Kidney glomerular epithelial cell (primary cell): ENCODE results near the gene GATD1.
"Not testable (repeated sequence)": the region's sequence is repeated elsewhere in the genome, so short reads cannot be mapped to it uniquely, and the experiment has no call there.

Source experiments
- DNase-seq: peaks from one replicate; lab custom pipeline; 2025; lab: John Stamatoyannopoulos, UW

Gene GATD1

DNA sequence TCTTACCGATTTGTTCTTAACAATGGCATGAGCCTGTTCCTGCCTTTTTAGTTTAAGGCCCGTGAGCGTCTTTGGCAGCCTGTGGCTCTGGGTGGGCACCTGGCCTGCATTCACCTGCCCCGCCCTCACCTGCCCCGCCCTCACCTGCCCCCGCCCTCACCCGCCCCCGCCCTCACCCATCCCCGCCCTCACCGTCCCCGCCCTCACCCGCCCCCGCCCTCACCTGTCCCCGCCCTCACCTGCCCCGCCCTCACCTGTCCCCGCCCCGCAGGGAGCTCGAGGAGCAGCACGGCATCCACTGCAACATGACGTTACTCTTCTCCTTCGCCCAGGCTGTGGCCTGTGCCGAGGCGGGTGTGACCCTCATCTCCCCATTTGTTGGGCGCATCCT lies 14.2 kb downstream of the GATD1 start:
- DNase-seq: no peak

DNA sequence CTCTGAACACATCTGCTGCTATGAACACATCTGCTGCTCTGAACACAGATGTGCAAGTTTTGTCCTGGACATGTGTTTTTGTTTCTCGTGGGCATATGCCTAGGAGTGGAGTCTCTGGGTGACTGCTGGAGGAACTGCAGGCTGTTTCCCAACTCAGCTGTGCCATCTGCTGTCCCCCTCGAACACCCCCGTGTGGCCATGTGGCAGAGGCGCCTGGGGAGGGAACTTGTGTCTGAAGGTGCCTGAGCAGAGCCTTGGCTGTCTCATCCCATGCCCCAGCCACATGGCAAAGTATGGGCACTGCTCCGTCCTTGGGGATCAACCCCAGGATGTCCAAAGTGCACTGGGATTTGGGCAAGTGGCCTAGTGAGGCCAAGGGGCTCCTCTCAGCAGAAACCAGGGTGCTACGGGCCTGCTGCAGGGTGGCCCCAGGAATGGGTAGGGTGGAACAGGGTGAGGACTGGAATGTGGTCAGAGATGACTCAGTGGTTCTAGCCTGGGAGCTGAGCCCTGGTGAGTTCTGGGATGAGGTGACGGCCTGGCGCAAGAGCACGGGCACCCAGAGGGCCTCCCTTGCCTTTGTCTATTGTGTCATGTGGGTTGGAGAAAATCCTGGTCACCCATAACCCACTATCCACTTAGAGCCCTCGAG lies 14.7 kb downstream of the GATD1 start:
- DNase-seq: peak; percentile 27

DNA sequence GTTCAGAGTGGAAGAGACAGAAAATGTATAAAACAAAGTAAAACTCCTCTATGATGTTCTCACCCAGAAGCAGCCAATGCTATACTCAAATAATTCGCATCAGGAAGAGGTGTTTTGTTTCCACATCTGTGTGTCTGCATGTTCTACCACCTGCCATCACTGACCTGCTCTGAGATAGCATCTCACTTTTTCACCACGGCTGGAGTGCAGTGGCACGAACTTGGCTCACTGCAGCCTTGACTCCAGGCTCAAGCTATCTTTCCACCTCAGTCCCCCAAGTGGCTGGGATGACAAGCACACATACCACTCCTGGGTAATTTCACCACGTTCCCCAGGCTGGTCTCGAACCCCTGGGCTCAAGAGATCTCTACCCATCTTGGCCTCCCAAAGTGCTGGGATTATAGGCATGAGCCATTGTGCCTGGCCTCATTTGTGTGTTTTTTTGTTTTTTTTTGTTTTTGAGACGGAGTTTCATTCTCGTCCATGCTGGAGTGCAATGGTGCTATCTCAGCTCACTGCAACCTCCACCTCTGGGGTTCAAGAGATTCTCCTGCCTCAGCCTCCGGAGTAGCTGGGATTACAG lies 15.7 kb downstream of the GATD1 start:
- DNase-seq: no peak

DNA sequence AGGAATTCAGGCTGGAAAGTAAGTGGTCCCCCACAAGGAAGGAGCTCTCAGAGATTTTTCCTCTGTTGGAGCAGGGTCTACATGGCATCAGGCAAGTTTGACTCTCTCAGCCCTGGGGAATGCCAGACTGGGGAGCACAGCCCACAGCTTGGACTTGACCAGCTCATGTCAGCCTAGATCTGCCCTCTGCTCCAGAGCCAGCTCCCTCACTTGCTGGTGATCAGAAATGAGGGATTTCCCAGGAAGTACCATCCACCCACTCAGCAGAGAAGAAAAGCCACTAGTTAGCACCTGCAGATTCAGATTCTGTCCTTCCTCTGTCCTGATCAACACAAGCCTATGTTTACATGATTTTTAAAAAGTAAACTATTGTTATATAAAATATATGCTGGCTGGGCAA lies 17.1 kb downstream of the GATD1 start:
- no peak for DNase-seq

DNA sequence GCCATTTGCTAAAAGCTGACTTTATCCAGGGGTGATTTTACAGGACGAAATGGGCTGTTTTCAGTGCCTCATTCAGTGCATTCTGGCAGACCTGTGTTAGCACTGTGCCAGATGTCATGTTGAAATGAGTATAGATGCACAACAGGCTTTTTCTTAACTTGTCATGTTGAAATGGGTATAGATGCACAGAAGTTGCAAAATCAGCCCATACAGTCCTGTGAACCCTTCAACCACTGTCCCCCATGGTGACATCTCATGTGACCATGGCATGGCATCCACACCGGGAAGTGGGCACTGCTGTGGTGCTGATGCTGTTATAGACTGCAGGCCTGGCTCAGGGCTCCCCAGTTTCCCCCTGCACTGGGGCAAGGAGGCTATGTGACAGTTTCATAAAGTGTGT lies 27.6 kb downstream of the GATD1 start:
- no peak for DNase-seq

DNA sequence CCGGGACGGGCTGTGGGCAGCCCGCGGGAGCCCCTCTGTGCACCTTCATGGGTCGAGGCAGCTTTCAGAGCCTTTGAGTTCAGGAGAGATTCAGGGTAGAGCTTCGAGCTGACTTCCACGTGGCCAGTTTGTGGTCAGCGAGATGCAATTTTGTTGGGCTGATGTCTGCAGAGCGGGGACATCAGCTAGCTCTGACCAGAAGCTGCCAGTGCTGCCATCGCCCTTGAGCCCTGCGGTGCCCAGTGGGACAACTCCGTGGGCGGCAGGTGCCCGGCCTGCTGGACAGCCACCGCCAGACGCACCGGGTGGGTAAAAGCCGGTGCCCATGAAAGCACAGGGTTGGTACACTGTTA lies 29.3 kb downstream of the GATD1 start:
- DNase-seq: no peak

DNA sequence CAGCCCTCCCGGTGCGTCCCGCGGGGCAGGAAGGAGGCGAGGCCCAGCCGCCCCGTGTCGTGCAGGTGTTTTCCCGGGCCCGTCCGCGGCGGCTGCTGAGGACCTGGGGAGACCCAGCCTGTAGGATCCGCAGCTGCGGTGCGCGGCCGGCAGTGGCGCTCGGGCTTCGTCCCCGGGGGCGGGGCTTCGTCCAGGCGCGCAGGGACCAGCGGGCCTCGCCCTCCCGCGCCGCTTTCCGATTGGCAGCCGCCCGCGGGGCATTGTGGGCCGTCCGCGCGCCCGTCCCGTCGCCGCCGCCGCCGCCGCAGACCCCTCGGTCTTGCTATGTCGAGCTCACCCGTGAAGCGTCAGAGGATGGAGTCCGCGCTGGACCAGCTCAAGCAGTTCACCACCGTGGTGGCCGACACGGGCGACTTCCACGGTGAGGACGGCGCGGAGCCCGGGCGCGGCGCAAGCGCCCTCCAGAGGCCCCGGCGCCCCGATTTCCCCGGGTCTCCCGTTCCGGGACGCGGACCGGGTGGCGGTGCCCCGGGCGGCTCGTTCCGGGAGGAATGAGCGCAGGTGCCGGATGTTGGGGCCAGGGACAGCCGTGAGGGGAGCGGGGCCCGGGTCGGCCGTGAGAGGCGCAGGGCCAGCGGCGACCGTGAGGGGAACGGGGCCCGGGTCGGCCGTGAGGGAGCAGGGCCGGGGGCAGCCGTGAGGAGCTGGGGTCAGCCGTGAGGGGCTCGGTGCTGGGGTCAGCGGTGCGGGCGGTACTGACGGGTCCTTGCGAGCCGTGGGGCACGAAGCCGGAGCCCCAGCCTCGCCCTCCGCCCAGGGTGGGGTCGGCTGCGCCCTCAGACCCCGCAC lies 29.9 kb downstream of the GATD1 start, which contains the start of gene TALDO1:
Gene TALDO1 (plus strand): TSS at position 307 of the 849 bp plus-strand sequence. CDS start 18 bp downstream, at position 325.
- peak; percentile 86 for DNase-seq

DNA sequence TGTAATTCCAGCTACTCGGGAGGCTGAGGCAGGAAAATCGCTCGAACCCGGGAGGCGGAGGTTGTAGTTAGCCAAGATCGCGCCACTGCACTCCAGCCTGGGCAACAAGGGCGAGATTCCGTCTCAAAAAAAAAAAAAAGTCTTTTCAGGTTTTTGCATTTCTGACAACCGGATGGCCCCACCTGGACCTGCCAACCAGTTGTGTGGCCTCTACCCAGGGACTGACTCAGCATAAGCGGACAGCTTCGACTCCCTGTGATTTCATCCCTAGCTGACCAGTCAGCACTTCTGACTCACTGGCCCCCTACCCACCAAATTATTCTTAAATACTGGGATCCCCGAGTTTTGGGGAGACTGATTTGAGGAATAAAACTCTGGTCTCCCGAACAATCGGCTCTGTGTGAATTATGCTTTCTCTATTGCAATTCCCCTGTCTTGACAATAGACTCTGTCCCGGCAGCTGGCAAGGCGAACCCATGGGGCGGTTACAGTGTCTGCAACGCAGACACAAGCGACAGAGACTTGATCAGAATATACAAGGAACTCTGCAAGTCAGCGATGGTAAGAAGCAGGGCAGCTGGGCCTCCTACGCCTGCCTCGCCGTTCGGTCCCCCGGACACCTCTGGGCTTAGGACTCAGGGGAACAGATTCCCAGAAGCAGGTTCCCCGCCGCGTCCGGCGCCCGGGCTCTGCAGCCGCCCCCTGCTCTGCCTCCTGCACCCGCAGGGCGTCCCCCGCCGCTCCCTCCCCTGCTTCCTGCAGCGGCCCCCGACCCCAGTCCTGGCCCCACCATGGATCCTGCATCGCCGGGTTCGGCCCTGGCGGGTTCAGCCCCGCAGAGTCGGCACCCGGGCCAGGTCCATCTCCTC lies 30.8 kb downstream of the GATD1 start:
- DNase-seq: no peak

DNA sequence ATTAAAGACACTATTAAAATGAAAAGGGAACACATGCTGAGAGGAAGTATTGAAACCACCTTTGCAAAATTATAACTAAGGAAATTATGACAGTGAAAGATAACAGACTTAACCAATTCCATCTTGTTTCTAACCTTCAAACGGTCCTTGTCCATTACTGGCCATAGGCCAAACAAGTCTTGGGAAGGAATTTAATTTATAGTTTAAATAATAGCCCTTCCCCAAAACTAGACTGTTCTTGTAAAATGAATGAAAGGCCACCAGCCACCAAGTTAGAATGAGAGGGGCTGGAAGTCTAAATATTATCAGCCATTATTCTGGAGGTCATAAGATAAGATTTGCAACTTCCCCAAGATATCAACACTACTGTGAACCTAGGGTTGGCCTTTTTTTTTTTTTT lies 31.9 kb downstream of the GATD1 start:
- DNase-seq: no peak

DNA sequence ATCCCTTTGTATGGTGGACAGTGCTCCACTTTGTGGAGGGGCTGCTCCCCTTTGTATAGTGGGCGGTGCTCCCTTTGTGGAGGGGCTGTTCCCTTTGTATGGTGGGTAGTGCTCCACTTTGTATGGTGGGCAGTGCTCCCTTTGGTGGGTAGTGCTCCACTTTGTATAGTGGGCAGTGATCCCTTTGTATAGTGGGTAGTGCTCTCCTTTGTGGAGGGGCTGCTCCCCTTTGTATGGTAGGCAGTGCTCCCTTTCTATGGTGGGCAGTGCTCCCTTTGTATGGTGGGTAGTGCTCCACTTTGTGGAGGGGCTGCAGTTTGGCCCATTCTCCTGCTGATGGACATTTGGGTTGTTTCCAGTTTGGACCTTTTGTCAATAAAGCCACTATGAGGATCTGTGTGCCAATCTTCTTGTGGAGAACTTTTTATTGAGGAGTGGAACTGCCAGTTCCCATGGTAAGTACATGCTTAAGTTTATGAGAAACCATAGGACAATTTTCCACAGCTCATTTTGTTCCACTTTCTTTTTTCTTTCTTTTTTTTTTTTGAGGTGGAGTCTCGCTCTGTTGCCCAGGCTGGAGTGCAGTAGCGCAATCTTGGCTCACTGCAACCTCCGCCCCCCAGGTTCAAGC lies 34.6 kb downstream of the GATD1 start:
- DNase-seq: no peak

DNA sequence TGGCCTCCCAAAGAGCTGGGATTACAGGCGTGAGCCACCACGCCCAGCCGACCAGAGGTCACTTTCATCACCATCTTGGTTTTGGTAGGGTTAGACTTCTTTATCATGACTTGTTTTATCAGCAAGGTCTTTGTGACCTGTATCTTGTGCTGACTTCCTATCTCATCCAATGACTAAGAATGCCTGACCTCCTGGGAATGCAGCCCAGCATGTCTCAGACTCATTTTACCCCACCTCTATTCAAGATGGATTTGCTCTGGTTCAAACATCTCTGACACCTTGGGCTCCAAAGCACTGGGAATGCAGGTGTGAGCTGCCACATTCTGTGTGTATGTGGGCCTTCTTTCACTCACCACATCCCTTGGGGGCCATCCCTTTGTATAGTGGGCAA lies 35.1 kb downstream of the GATD1 start:
- no peak for DNase-seq

DNA sequence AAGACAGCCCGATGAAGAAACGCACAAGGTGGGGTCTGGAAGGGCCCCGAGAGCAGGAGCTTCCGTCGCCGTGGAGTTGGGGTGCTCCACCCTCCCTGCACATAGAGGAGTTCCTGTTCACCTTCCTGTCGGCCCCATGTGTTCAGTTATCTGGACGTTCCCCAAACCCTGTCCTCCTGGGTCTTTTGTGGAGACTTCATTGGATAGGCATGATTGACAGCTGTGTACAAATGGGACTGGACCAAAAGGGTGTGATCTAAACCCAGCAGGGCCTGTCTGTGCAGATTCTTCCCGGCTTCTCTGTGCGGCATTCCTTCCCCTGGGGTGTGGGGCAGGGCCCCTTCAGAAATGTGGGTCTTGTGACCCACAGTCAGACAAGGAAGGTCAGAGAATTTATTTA lies 39.4 kb downstream of the GATD1 start:
- DNase-seq: not testable (repeated sequence)

DNA sequence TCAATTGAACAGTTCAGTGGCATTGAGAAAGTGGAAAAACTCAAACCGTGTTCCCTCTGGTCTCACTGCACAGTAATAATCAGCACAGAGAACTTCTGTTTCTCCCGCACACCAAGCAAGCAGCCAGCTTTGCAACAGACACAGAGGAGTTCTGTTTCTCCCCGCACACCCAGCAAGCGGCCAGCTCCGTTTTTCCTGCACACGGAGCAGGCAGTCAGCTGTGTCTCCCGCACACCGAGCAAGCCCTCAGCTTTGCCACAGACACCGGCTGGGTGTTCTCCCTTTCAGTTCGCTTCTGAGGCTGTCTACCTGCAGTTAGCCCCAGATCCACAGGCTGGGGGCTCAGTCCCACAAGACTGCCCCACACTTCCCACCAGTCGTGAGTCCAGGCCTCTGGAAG lies 39.9 kb downstream of the GATD1 start:
- DNase-seq: no peak

DNA sequence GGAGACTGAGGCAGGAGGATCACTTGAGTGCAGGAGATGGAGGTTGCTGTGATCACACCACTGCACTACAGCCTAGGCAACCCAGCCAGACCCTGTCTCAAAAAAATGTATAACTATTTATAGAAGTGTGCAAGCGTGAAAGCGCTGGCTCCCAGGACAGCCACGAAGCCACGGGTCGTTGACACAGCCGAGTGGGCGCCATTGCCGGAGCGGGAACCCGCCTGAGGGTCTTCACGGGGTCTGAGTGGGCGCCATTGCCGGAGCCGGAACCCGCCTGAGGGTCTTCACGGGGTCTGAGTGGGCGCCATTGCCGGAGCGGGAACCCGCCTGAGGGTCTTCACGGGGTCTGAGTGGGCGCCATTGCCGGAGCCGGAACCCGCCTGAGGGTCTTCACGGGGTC lies 42.7 kb downstream of the GATD1 start:
- not testable (repeated sequence) for DNase-seq

DNA sequence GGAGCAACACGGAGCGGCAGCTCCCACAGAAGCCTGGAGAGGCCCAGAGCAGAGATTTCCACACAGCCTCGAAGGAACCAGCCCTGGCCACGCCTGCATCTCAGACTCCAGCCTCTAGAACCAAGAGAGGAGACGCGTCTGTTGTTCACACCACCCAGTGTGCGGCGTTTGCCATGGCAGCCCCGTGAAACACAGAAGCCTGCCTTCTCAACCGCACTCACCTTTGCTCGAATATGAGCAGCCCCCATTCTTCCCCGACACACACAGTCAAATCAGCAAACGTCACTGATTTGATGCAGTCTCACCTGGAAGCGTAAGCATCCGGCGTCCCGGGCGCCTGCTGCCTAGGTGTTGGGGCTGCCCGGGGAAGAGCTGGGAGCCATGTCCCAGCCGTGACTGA lies 44.2 kb downstream of the GATD1 start:
- no peak for DNase-seq

DNA sequence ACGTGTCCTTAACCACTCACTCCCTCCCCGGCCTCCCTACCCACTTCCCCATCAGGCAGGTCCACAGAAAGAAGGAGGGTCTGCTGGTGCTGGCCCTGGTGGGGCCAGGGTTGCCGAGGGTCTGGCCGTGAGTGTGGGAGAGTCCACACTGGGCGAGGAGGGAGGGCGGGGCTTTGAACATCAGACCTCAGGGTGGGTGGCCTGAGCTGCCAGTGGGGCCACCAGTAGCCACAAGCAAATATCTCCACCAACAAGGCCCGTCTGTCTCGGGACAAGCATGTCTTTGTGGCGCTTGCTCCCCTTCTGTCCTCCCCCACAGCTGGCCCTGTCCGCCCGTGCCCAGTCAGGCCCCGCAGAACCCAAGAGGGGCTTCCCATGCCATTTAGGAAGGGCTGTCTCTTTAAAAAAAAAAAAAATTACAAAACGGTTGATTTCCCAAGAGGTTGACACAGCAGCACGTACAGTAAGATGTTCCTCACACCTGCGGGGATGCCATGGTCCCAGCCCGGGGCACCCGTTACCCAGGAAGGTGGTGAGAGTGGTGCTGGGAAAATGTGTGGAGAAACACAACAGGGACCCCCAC lies 47.7 kb downstream of the GATD1 start:
- DNase-seq: no peak

DNA sequence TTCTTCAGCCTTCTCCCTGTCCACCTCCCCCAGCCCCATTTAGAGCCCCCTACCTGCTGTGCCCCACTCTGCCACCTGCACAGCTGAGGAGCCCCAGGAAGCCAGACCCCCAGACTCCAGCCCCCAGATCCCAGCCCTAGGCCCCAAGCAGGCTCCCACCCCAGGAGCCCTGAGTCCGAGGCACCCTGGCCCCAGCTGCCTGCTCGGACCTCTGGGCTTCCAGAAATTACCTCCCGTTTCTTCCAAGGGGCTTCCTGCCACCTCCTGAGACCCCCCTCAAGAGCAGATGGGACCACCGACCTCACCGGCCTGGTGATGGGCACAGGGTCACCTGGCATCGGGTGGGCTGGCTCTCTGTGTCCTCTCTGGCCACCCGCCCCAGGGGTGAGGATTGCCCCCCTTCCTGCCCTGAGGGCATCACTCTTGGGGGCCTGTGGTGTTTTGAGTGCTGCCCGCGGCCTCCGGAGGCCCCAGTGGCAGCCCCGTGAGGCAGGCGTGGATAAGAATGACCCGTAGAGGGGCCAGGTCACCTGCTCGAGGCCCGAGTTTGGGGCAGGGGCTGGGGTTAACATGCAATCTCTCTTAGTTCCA lies 48.3 kb downstream of the GATD1 start:
- DNase-seq: no peak

DNA sequence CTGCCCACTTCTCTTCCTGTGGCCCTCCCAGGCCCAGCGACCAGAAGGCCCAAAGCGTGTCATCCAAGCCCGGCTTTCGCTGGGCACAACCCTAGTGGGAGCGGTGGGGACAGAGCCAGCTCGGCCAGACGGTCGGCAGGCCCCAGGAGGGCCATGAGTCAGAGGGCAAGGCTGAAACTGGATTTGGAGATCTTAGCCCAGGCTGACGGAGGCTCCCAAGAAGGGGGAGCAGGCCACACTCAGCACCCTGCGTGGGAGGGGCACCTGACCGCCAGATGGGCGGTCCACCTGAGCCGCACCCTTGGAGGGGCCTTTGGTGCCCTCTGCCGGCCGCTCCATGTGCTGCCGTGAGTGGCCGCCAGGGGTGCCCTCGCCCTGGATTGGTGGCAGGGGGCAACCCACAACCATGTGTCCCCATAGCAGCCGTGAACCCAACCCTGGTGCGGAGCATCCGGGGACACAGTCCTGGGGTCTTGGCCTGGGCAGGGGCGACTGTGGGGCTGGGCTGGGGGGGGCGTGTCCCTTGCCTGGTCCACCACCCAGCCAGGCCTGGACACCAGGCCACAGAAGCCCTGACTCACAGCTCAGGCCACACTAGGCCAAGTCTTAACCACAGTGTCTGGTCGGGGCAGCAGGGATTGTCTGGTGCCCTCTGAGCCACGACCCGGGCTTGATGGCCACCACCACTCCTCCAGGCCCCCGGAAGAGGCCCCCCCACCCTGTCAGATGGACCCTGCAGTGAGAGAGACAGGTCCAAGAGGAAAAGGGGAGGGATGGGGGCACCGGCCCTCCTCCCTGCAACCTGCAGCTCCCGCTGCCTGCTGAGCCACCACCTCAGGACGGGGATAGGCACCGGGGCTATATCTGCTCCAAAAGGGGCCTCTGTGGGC lies 49.2 kb downstream of the GATD1 start:
- peak; percentile 89 for DNase-seq

DNA sequence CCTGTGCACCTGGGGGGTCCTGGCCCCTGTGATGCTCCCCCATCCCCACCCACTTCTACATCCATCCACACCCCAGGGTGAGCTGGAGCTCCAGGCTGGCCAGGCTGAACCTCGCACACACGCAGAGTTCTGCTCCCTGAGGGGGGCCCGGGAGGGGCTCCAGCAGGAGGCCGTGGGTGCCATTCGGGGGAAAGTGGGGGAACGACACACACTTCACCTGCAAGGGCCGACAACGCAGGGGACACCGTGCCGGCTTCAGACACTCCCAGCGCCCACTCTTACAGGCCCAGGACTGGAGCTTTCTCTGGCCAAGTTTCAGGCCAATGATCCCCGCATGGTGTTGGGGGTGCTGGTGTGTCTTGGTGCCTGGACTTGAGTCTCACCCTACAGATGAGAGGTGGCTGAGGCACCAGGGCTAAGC lies 50.0 kb downstream of the GATD1 start:
- DNase-seq: no peak
